NT2/D1 (cell line): ENCODE results near the gene SGMS2.

Experiments used
- SUZ12 ChIP-seq: IDR thresholded peaks from 2 replicates; pipeline ENCODE4 v1.6.1; 2011; ENCODE audit not compliant: insufficient read length, insufficient read depth; ENCODE audit errors: extremely low read depth
- ZNF274 ChIP-seq: IDR thresholded peaks from 2 replicates; pipeline ENCODE4 v1.6.1; 2011; ENCODE audit warnings: mild to moderate bottlenecking, low read depth, low read length

GRCh38 chr4:107835406-107835805 lies 10.7 kb downstream of the SGMS2 start:
- no peak for TF ChIP-seq SUZ12
- no peak for TF ChIP-seq ZNF274
